G401.6 (cell line): ENCODE results near the gene WDR62.

Experiments
- FAIRE-seq: peaks from 2 replicates; lab custom pipeline; 2012; peaks lifted over from hg19 to GRCh38; lab: Jason Lieb, UNC

The WDR62 gene

DNA sequence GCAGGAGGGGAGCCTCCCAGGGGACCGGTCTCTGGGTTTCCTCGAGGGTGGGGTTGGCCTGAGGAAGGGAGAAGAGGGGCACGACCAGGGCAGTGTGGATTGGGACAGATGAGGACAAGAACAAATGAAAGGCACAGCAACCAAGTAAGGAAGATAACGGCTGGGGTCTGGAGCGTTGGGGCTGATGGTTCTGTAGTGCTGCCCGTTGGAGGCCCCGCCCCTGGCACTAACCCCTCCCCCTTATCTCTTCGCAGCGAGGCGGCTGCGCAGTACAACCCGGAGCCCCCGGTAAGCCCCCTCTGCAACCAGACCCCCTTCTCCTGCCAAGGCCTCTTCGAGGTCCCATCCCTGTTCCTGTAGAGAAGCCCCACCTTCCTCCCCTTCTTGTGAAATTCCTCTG lies 87.3 kb downstream of the WDR62 start:
- no peak for FAIRE-seq

DNA sequence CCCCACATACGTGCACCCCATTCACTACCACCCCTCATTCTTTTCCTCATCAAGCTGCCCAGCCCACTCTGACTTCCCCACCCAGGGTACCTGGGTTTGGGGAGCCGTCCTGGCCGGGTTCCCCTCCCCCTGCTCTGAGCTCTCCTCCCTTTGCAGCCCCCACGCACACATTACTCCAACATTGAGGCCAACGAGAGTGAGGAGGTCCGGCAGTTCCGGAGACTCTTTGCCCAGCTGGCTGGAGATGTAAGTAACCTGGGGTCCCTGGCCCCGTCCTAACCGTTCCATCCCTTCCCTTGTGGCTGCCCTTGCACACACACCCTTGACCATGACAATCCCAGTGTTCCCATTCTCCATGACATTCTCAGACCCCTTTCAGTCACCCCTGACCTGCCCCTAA lies 87.8 kb downstream of the WDR62 start:
- FAIRE-seq: no peak

- FAIRE-seq: no peak
Measured at GRCh38 chr19:36144624-36145023, 89.9 kb downstream of the WDR62 start.

GRCh38 chr19:36149673-36150406 lies 95.1 kb downstream of the WDR62 start:
- no peak for FAIRE-seq

- FAIRE-seq: no peak
Measured at GRCh38 chr19:36150586-36150985, 95.9 kb downstream of the WDR62 start.

DNA sequence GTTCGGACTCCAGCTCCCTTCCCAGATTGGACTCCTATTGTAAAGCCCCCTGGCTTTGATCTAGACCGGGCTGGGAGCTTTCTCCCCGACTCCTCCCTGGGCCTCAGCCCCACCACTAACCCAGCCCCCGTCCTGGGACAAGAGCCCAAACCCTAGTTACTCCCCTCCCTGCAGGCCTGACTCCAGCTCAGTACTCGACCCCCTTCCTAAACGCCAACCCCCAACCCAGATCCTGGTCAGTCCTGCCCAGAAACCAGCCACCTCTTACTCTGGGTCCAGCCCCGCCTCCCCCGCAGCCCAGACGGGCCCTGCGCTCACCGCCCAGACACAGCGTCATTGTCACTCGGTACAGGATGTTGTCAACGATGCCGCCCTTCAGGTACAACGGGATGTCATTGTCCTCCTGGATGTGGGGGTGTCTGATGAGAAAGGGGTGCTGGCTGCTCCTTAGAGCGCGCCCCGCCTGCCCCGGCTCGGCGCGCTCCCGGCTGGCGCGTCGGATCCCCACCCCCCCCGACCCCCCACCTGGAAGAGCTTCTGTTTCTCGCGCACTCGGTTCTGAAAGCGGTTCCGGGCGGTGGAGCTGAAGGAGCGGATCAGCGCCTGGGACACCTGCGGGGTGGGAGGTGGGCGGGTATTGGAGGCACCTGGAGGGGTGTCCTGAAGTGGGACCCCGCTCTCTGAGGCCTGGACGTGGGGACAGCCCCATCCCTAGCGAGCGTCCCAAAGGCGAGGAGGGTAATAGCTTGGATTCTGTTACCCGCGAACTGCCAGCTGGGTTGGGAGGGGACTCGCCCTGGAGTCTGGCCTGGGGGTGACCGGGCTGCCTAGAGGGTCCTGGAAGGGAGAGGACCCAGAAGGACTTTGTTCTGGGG lies 96.7 kb downstream of the WDR62 start:
- FAIRE-seq: no peak

DNA sequence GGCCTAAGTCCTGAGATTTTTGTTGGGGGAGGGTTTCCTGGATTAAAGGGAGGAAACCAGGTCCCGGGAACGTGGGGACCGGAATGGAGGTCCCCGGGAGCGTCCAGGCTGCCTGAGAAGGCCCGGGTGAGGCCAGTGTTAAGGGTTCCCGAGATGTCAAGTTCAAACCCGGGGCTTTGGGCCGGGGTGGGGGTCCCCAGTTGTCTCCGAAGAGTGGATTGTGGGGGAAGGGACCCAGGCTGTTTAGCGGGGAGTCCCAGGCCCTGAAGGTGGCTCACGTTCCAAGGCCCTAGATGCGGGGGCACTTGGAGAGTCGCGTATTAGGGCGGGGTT lies 97.3 kb downstream of the WDR62 start:
- no peak for FAIRE-seq

GRCh38 chr19:36152352-36153091 lies 97.8 kb downstream of the WDR62 start, which contains the start of gene COX7A1:
COX7A1 (minus strand) TSS chr19:36152447; CDS start chr19:36152407, 40 bp downstream.
- no peak for FAIRE-seq

DNA sequence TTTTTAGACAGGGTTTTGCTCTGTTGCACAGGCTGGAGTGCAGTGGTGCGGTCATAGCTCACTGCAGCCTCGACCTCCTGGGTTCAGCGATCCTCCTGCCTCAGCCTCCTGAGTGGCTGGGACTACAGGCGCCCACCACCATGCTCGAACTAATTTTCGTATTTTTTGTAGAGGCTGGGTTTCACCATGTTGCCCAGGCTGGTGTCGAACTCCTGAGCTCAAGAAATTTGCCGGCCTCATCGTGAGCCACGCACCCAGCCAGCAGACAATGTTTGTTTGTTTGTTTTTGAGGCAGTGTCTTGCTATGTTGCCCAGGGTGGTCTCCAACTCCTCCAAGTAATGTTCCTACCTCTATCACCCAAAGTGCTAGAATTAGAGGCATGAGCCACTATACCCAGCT lies 98.4 kb downstream of the WDR62 start:
- no peak for FAIRE-seq
